ENCODE data around the gene MICAL2.

The MICAL2 gene

GRCh38 chr11:12278766-12279671 is 168.6 kb downstream of the MICAL2 start:
- no peak for DNase-seq (ENCODE audit: extremely low read depth in 1 of 2, low read depth in 1 of 2)

GRCh38 chr11:12279672-12280108 is 169.3 kb downstream of the MICAL2 start:
- DNase-seq (ENCODE audit: extremely low read depth in 1 of 2, low read depth in 1 of 2) = no peak

- DNase-seq (ENCODE audit: extremely low read depth in 1 of 2, low read depth in 1 of 2) = no peak
Observed at GRCh38 chr11:12280199-12280837, 169.9 kb downstream of the MICAL2 start.

GRCh38 chr11:12280838-12281565 is 170.6 kb downstream of the MICAL2 start:
- DNase-seq (ENCODE audit: extremely low read depth in 1 of 2, low read depth in 1 of 2) = no peak

GRCh38 chr11:12281571-12282478 is 171.4 kb downstream of the MICAL2 start:
- peak; percentile 41 to 56 for DNase-seq (ENCODE audit: extremely low read depth in 1 of 2, low read depth in 1 of 2)

GRCh38 chr11:12282676-12283075 is 172.3 kb downstream of the MICAL2 start:
- DNase-seq (ENCODE audit: extremely low read depth in 1 of 2, low read depth in 1 of 2) = no peak

- no peak for DNase-seq (ENCODE audit: extremely low read depth in 1 of 2, low read depth in 1 of 2)
Observed at GRCh38 chr11:12284316-12285050, 174.1 kb downstream of the MICAL2 start.

- DNase-seq (ENCODE audit: extremely low read depth in 1 of 2, low read depth in 1 of 2) = no peak
Observed at GRCh38 chr11:12285106-12285505, 174.7 kb downstream of the MICAL2 start.

GRCh38 chr11:12285811-12286222 is 175.4 kb downstream of the MICAL2 start:
- DNase-seq (ENCODE audit: extremely low read depth in 1 of 2, low read depth in 1 of 2) = no peak

GRCh38 chr11:12286606-12287005 is 176.2 kb downstream of the MICAL2 start:
- DNase-seq (ENCODE audit: extremely low read depth in 1 of 2, low read depth in 1 of 2) = no peak

GRCh38 chr11:12287009-12287373 is 176.6 kb downstream of the MICAL2 start:
- no peak for DNase-seq (ENCODE audit: extremely low read depth in 1 of 2, low read depth in 1 of 2)

GRCh38 chr11:12287374-12288211 is 177.2 kb downstream of the MICAL2 start:
- no peak for DNase-seq (ENCODE audit: extremely low read depth in 1 of 2, low read depth in 1 of 2)

GRCh38 chr11:12288212-12288930 is 178.0 kb downstream of the MICAL2 start:
- no peak for DNase-seq (ENCODE audit: extremely low read depth in 1 of 2, low read depth in 1 of 2)

GRCh38 chr11:12288931-12289666 is 178.7 kb downstream of the MICAL2 start:
- no peak for DNase-seq (ENCODE audit: extremely low read depth in 1 of 2, low read depth in 1 of 2)

- DNase-seq (ENCODE audit: extremely low read depth in 1 of 2, low read depth in 1 of 2) = no peak
Observed at GRCh38 chr11:12289667-12290476, 179.5 kb downstream of the MICAL2 start.

- no peak for DNase-seq (ENCODE audit: extremely low read depth in 1 of 2, low read depth in 1 of 2)
Observed at GRCh38 chr11:12290477-12290922, 180.1 kb downstream of the MICAL2 start.

- DNase-seq (ENCODE audit: extremely low read depth in 1 of 2, low read depth in 1 of 2) = no peak
Observed at GRCh38 chr11:12291313-12291712, 180.9 kb downstream of the MICAL2 start.
